NB4 (cell line): ENCODE measurements around the gene TBXT.

Experiments used
- DNase-seq: peaks from one replicate; pipeline ENCODE4 v3.0.0; 2010; ENCODE audit warnings: low read depth
- H3K4me3 ChIP-seq: one replicate; pipeline ENCODE4 v1.5.1; 2011; ENCODE audit warnings: mild to moderate bottlenecking, low read depth, low read length, moderate library complexity
- MYC ChIP-seq: IDR thresholded peaks from 2 replicates; pipeline ENCODE4 v1.6.1; 2011; ENCODE audit warnings: low read depth, low read length
- POLR2A ChIP-seq: IDR thresholded peaks from 2 replicates; pipeline ENCODE4 v1.6.1; 2011; ENCODE audit warnings: mild to moderate bottlenecking; ENCODE audit not compliant: insufficient read length; ENCODE audit errors: extremely low read depth
- TF ChIP-seq, protein P1 (sequence below): IDR thresholded peaks from one replicate; pipeline ENCODE4 v1.5.1; 2012; ENCODE audit warnings: low read depth, low read length
- TF ChIP-seq, protein P2 (sequence below): IDR thresholded peaks from 2 replicates; pipeline ENCODE4 v1.6.1; 2011; ENCODE audit warnings: low read depth, low read length

The TBXT gene, protein sequence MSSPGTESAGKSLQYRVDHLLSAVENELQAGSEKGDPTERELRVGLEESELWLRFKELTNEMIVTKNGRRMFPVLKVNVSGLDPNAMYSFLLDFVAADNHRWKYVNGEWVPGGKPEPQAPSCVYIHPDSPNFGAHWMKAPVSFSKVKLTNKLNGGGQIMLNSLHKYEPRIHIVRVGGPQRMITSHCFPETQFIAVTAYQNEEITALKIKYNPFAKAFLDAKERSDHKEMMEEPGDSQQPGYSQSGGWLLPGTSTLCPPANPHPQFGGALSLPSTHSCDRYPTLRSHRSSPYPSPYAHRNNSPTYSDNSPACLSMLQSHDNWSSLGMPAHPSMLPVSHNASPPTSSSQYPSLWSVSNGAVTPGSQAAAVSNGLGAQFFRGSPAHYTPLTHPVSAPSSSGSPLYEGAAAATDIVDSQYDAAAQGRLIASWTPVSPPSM

DNA sequence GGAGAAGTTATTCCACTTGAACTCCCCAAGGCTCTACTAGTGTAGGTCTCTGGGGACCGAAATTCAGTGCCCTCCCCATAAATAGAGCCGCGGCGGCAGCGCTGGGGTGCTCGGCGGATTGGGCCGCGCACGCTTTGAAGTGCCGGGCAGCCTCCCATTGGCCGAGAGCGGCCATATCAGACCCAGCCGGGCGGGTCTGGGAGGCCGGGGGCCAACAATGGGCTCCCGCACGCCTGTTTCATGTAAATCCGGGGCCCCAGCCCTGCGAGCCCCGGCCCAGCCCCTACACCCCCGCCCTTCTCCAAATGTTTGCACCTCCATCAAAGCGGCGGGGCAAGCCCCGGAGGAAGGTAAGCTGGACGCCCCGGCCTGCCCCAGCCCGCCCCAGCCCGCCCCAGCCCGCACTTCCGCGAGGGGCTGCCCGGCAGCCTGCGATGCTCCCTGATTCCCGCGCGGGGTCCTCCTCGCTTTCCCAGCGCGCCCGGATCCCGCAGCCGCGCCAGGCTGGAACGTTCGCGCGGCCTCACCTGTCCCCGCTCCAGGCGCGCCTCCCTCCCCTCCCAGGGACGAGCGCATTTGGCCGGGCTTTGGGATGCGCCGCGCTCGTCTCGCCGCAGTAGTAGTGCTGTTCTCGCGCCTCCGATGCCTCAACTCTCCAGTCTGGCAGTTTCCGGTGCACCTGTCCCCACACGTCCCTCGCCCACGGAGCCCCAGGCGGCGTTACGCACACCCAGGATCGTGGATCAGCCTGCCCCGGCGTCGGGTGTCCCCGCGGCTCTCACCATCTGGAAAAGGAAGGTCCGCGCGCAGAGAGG lies at the start of gene TBXT:
Gene TBXT, minus strand, starts transcription at position 51 of the 815 bp plus-strand sequence. CDS start 260 bp downstream, outside the sequence.
- no peak for DNase-seq
- TF ChIP-seq POLR2A = no peak
- TF ChIP-seq, protein P1, sequence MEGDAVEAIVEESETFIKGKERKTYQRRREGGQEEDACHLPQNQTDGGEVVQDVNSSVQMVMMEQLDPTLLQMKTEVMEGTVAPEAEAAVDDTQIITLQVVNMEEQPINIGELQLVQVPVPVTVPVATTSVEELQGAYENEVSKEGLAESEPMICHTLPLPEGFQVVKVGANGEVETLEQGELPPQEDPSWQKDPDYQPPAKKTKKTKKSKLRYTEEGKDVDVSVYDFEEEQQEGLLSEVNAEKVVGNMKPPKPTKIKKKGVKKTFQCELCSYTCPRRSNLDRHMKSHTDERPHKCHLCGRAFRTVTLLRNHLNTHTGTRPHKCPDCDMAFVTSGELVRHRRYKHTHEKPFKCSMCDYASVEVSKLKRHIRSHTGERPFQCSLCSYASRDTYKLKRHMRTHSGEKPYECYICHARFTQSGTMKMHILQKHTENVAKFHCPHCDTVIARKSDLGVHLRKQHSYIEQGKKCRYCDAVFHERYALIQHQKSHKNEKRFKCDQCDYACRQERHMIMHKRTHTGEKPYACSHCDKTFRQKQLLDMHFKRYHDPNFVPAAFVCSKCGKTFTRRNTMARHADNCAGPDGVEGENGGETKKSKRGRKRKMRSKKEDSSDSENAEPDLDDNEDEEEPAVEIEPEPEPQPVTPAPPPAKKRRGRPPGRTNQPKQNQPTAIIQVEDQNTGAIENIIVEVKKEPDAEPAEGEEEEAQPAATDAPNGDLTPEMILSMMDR = no peak
- TF ChIP-seq, protein P2, sequence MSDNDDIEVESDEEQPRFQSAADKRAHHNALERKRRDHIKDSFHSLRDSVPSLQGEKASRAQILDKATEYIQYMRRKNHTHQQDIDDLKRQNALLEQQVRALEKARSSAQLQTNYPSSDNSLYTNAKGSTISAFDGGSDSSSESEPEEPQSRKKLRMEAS = no peak
- no peak for TF ChIP-seq MYC
- no peak within 1 kb of the TSS for H3K4me3 ChIP-seq

DNA sequence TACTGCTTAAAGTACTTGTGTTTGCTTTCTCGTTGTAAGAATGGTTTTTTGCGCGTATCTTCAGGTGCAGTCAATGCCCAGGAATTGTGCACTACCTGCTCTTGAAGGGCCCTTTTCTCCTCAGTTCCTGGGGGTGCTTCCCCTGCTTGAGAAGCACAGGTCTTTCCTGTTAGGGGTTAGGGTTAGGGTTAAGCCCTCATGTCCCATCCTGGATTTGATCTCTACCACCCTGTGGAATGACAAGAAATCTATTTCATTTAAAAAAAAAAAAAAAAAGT lies 39.6 kb upstream of the TBXT start:
- no peak for DNase-seq
- TF ChIP-seq, protein P2 = no peak
- TF ChIP-seq MYC (no peak), POLR2A (no peak)
- TF ChIP-seq, protein P1 = no peak
- H3K4me3 ChIP-seq = no peak overlapping the region

DNA sequence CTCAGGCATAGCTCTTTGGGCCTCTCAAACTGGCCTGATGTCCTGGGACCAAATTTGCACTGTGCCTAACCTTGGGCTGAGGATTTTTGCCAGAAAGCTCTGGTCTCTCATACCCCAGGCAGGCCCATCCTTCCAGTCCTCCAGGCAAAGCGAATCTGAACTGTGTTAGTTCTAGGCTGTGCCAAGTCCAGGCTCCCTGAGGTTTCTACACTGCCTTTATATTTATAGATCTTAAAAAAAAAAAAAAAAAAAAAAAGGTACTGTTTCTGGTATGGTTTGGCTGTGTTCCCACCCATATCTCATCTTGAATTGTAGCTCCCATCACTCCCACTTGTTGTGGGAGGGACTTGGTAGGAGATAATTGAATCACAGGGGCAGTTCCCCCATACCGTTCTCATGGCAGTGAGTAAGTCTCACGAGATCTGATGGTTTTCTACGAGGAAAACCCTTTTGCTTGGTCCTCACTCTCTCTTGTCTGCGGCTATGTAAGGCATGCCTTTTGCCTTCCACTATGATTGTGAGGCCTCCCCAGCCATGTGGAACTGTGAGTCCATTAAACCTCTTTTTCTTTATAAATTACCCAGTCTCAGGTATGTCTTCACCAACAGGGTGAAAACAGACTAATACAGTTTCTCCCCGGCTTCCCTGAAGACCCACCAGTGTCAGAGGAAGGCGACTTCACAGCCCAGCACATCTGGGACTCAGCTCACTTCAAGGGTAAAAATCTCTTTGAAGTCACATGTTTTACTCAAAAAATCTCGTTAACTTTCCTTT lies 39.0 kb upstream of the TBXT start:
- DNase-seq = peak; percentile 42
- TF ChIP-seq POLR2A (no peak), MYC (no peak)
- TF ChIP-seq, protein P2 = no peak
- TF ChIP-seq, protein P1 = no peak
- no peak overlapping the region for H3K4me3 ChIP-seq

DNA sequence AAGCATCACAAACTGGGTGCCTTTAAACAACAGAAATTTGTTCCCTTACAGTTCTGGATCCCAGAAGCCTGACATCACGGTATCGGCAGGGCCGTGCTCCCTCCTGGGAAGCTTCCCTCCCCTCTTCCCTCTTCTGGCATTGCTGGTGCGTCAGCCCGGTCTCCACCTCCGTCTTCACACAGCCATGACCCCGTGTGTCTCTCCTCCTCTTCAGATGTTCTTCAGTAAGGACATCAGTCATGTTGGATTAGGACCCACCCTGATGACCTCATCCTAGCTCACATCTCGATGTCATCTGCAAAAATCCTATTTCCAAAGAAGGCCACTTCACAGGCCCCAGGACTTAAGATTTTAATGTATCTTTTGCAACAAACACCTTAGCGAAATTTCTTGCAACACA lies 38.4 kb upstream of the TBXT start:
- H3K4me3 ChIP-seq = no peak overlapping the region
- DNase-seq = no peak
- TF ChIP-seq, protein P2 = no peak

DNA sequence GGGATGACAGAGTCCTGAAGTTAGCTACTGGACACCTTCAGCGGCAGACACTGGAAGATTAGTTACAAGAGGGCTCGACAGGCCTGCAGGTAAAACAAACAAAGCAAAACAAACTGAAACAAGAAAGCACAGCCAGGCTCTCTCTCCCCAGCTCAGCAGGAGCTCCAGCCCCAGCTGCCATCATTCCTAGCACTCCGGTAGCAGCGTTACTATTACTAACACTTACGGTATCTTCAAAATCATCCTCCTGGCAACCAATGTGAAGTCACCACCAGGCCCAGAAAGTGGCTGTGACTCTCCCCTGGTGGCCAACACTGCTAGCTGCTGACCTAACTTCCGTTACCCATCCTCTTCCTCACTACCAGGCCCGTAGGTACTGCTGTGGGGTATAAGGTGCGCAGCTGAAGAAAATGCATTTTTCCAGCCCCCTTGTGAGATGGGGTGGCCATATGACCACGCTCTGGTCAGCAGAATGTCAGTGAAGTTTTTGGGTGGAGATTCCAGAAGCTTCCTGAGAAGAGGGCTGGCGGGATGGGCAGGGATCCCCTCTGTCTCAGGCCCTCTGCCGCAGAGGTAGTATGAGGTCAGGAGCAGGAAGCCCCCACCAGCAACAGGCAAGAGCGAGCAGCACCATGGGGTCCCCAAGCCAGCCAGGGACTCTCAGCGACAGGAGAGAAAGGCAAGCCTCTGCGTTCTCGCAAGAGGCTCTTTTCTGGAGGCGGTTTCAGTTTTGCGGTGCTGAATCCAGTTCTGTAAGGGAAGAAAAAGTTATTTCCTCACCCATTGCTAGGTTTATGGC lies 37.4 kb upstream of the TBXT start:
- no peak overlapping the region for H3K4me3 ChIP-seq
- DNase-seq = no peak

More for the DNA sequence above, 37.4 kb upstream of the TBXT start:
- TF ChIP-seq, protein P2 = no peak
- TF ChIP-seq MYC (no peak), POLR2A (no peak)
- TF ChIP-seq, protein P1 = no peak
